ENCODE data around the gene CISD3.

Gene CISD3

GRCh38 chr17:38746004-38746848 lies 16.1 kb downstream of the CISD3 start:
- no peak for DNase-seq

- DNase-seq: no peak
Measured at GRCh38 chr17:38746849-38747462, 16.8 kb downstream of the CISD3 start.

GRCh38 chr17:38747463-38748148 lies 17.5 kb downstream of the CISD3 start:
- DNase-seq: no peak

- DNase-seq: peak; percentile 18
Measured at GRCh38 chr17:38748149-38748891, 18.2 kb downstream of the CISD3 start, which contains the start of gene PCGF2. PCGF2 (minus strand) TSS chr17:38748336; CDS start chr17:38740402, 7,934 bp downstream.

DNA sequence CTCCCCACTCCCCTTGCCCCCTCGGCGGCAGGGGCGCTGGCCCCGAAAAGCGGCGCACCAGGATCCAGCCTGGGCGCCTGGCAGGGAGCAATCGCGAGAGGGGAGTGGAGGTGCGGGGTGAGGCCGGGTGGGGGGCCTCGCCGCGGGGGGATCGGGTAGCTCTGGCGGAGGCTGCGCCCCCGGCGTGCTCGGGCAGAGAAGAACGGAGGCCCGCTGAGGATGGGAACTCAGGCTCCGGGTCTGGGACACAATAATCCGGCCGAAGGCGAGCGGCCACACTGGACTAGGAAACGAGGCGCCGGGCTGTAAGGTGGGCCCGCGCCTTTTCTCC lies 18.7 kb downstream of the CISD3 start:
- DNase-seq: no peak

GRCh38 chr17:38749223-38750043 lies 19.3 kb downstream of the CISD3 start:
- DNase-seq: no peak

DNA sequence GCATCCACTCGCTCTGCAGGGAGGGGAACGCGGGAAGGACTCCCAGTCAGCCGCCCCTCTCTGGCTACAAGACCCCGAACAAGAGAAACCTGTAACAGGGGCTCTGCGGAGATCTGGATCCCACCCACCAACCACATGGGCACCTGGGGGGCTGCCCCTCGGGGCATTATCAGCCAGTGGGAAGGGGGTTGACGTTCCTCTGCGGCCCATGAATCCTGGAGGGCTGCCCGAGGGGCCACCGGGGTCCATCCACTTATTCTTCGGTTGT lies 19.8 kb downstream of the CISD3 start:
- DNase-seq: no peak

DNA sequence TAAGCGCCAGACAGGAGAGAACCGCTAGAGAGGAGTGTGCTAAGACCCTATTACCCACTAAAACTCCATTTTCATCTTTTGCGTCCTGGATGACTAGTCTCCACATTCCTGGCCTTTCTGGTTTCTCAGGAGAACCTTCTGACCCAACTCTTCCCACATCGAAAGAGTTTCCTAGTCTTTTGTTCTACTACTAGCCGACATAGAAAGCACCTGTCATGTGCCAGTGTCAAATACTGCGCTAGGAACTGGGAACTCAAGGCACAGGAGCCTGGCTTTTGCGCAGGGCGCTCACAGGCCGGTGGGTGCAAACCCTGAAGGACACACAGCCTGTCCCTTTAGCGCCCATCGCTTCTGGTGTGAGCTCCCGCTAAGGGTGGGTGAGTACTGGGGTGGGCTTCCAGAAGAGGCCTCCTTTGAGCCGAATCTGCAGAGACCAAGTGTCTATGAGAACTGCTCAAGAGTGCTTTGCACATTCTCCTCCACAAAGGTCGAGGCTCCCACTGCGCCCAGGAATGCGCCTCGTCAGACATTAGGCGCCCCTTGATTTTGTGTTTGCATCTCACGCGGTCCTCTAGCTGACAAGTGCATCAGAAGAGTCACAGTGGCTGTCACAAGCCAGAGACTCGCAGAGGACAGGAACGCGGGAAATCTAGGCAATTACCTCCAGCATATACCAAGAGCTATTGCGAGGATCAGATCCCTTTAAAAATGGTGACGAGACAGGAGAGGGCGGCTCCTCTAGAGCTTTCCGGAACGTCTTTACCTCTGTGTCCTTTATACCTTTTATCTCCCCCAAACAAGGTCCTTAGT lies 20.4 kb downstream of the CISD3 start:
- DNase-seq: no peak

- DNase-seq: no peak
Measured at GRCh38 chr17:38751144-38751807, 21.1 kb downstream of the CISD3 start.

- DNase-seq: peak; percentile 71
Measured at GRCh38 chr17:38751808-38752307, 21.7 kb downstream of the CISD3 start.

DNA sequence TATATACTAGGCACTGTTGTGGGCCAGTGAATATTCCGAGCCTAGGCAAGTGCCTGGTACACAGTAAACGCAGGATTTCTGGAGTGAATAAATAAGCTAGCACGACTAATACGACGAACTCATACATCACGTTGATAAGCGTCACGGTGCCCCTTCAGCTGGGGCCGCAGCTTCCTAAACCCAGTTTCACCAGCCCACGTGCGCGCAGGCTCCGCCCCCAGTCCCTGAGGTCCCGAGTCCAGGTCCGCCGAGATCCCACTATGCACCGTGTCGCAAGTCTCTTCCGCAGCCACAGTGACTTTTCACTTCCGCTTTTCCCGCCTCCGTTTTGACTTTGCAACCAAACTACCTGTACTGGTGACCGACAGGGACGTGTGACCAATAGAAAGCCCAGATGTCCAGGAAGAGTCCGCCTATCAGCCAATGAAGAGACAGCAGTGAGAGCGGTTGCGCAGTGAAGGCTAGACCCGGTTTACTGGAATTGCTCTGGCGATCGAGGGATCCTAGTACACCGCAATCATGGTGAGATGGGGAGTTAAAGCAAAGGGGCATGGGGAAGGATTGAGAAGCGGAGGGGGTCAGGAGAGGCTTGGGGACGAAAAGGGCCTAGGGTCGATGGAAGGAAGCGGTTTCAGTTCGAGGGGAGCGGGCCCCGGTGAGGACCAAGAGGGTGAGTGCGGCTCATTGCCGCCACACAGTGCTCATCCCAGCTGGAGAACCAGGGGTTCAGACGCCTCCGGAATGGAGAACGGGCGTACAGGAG lies 22.3 kb downstream of the CISD3 start, which contains the start of gene PSMB3:
PSMB3 (plus strand) TSS at position 434 of the 763 bp plus-strand sequence; CDS start at position 520, 86 bp downstream.
- peak; percentile 96 for DNase-seq

- DNase-seq: no peak
Measured at GRCh38 chr17:38753071-38753506, 22.9 kb downstream of the CISD3 start.

DNA sequence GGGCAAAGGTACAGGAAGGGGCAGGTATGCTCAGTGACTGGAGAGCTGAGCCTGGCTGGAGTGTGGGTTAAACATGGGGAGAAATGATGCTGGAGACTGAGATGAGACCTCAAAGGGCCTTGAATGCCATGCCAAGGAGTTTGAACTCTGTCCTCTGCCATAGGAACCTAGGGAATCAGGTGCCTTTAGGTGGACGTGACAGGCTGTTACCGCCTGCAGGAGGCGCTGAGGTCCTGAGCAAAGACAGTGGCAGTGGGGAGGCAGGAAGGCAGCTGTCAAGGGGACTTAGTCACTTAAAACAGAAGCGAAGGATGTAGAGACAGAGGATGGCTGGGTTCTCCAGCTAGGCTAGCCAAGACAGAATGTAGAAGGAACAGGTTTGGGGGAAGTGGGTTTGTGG lies 31.5 kb downstream of the CISD3 start:
- no peak for DNase-seq

GRCh38 chr17:38762231-38762630 lies 32.1 kb downstream of the CISD3 start:
- no peak for DNase-seq

DNA sequence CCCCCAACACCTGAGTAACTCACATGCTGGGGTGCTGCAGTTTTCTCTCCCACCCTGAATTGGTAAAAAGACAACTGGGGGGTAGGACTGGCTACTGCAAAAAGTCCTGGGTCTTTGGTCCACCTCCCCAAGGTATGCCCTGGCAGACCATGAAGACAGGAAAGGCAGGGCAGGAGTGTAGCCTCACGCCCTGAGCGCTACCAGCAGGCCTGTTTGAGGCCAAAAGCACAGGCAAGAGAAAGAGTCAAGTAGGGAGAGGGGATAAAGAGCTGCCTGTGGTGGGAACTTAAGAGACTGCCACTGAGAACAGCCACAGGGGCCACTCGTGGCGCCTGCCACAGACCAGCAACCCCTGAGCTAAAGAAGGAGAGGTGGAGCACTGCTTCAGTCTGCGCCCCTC lies 36.2 kb downstream of the CISD3 start:
- no peak for DNase-seq

DNA sequence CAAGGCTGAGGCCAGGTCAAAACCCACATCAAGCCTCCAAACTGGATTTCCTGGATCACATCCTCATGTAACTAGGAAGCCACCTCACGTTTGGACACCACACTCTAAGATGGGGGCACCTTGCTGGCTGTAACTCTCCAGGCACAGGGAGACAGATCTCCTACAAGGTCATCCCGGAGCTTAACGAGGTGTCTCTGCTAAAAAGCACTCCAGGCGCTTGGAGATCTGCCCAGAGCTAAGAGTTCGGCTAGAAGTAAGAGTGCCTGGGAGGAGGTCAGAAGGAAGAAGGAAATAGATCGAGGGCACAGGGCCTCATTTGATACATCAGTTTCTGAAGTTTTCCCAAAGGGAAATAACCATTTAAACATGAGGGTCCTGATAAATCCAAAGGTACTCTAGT lies 38.3 kb downstream of the CISD3 start:
- no peak for DNase-seq

DNA sequence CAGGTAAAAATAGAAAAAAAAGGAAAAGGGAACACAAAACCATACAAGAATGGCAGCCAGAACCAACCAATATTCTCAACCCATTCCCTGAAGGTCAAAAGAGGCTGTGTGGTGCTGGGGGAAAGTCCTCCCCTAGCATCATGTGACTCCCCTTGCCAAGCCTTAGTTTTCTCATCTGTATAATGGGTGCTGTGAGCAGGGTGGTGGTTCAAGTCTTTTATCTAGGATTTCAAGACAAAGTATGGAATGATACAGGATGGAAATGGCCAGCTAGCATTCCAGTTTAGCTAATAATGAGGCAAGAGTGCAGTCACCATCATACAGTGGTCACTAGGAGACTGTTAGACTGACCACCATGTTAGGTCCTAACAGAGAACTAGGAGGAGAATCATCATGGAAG lies 43.1 kb downstream of the CISD3 start:
- no peak for DNase-seq

DNA sequence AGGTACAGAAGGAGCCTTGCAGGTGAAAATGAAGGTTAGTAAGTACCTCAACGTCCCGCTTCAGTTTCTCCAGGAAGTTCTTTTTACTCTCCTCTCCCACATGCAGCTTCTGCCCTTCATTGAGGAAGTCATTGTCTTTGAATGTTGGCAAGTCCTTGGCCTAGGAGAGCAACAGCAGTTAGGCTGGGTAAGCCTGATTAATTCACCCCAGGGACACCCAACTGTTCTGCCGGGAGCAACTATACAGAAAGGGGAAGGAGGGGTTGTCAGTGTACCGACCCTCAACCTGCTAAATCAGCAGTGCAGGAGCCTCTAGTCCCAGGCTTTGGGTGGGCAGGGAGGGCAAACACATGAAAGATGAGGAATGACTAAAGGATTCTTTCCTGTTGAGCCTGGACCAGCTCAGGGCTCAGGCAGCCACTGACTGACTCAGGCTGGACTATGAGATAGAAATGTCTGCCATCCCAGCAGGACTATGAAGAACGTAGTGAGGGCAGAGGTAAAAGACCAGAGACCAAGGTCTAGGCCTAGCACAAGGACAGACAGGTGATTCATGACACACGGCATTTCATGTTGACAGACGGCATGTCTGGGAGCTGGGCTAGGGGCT lies 47.6 kb downstream of the CISD3 start:
- no peak for DNase-seq

GRCh38 chr17:38779965-38780752 lies 50.0 kb downstream of the CISD3 start:
- no peak for DNase-seq

Data from NK-92 treated with Interleukin-12 subunit alpha and Interleukin-12 subunit beta, amount 100 ng/mL, for 24 hours (cell line).